HG03520 (cell line): ENCODE data around the gene FALEC.

Experiments
- ATAC-seq: cut with Tn5 transposase; IDR thresholded peaks from one replicate; pipeline ENCODE4 v1.9.1; 2021; ENCODE audit warnings: mild to moderate bottlenecking, moderate library complexity; ENCODE audit not compliant: unreplicated experiment

The FALEC gene

DNA sequence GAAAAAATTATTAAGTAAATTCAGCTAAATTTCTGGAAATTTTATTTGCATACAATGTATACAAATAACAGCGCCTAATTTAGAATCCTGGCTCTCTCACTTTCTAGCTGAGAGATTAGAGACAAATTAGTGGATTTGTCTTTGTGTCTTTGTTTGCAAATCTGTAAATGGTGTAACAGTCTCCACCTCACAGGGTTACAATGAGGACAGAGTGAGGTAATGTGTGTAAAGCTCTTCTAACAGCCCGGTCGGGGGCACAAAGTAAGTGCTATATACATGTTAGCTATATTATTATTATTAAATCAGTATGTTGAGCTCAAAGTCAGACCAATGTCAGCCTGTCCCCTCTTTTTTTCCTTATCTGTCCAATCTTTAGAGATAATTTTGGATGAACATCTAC is 28.7 kb downstream of the FALEC start:
- ATAC-seq, result no peak

DNA sequence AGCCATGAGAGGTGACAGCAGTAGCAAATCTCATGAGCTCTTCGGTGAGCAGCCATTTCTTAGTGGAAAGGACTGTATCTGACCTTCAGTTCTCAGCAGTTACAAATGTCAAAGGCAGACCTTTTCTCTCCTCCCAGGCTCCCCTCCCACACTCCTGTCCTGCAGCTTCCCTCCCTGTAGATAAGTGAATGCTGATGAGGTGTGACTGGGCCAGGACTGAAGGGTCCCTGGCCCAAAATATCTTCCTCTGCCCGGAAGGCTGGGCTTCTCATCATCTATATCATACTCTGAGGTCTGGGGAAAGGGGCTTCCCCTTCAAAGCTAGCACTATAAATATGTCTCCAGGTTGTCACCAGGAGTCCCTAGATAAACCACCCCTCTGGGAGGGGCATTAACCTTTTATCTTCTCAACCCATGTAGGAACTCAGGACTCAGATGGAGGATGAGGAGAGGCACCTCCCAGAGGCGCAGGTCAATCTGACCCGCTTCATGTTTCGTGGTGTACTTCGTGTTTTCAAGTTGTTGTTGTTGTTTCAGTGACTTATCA is 30.0 kb downstream of the FALEC start:
- no peak for ATAC-seq

DNA sequence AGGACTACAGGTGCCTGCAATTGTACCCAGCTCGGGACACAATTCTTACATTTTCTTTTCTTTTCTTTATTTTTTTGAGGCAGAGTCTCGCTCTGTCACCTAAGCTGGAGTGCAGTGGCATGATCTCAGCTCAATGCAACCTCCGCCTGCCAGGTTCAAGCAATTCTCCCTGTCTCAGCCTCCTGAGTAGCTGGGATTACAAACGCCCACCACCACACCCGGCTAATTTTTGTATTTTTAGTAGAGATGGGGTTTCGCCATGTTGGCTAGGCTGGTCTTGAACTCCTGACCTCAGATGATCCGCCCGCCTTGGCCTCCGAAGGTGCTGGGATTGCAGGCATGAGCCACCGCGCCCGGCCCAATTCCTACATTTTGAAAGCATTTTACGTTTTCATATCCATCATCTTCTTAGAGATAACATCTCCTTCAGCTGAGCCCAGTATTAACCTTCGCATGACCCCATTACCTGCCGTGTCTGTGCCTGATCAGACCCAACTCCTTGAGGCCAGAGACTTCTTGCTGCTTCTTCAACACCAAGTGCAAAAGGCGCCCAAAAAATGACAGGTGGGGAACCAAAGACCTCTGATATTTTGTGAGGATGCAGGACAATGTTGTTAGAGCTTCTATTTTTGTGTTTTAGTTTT is 30.9 kb downstream of the FALEC start:
- no peak for ATAC-seq

DNA sequence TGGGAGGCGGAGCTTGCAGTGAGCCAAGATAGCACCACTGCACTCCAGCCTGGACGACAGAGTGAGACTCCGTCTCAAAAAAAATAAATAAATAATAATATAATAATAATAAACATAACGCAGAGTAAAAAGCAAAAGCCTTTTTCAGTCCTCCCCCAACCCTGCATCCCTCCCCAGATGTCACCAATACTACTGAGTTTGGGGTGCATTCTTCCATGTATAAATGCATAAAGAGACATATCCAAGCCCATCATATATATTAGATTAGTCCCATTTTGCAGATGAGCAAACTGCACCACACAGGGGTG is 32.7 kb downstream of the FALEC start:
- no peak for ATAC-seq

DNA sequence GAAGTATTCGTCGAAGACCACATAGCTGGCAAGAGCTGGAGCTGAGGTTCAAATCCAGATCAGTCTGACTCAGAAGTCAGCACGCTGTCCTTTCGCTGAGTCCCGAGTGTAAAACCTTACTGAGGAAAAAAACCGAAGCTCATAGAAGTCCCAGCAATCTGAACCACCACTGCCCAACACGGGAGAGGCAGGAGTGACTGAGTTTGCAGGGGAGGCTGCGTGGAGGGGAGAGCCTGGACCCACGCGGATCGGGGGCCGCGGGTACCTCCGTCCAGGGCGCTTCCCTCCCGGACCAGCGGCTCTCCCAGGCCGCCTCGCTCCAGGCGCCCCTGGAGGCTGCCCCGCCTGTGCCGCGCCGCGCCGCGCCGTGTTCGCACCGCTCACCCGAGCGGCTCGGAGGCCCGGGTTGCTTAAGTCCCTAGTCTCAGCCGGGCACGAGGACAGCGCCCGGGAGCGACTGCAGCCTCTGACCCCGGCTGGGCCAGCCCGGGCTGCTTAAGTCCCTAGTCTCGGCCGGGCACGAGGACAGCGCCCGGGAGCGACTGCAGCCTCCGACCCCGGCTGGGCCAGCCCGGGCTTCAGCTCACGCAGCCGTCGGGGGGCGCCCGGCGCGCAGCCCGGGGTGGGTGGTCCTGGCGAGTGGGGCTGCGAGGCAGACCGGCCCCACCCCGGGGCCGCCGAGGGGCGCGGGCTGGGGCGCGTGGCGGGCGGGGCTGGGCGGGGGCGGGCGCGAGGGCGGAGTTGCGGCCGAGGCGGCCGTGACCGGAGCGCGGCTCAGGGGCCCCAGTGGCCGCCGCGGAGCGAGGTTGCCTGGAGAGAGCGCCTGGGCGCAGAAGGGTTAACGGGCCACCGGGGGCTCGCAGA is 33.3 kb downstream of the FALEC start, which contains the start of gene ADAMTSL4:
TSS of gene ADAMTSL4 (plus strand) at position 777 of the 864 bp plus-strand sequence. CDS start 2,881 bp downstream, outside the sequence.
- no peak for ATAC-seq

DNA sequence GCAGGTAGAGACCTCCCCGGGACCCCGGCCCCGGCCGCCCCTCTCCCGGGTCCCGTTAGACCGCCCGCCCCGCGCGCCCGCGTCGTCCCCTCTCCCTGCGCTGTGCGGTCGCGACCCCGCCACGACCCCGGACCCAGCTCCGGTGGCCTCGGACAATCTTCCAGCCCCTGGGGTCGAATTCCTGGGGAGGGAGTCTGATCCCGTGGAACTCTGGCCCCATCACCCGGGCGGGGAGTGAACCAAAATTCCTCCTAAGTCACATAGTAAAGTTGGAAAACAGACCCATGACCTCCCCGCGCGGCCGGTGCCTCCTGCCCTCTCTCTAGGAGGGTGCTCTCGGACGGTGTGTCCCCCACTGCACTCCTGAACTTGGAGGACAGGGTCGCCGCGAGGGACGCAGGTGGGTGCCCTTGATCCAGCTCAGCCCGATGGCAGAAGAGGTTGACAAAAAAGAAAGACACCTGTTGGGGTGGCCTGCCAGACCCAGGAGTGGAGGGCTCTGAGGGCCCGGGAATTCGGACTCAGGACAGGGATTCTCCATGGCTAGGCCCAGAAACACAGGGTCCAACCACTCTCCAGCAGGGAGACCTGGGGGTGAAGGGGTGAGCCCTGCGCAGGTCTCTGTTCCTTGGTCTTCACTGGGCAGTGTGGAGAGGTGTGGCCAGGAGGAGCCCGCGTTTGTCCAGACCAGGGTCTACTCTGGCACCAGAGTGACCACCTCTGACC is 34.1 kb downstream of the FALEC start:
- no peak for ATAC-seq

DNA sequence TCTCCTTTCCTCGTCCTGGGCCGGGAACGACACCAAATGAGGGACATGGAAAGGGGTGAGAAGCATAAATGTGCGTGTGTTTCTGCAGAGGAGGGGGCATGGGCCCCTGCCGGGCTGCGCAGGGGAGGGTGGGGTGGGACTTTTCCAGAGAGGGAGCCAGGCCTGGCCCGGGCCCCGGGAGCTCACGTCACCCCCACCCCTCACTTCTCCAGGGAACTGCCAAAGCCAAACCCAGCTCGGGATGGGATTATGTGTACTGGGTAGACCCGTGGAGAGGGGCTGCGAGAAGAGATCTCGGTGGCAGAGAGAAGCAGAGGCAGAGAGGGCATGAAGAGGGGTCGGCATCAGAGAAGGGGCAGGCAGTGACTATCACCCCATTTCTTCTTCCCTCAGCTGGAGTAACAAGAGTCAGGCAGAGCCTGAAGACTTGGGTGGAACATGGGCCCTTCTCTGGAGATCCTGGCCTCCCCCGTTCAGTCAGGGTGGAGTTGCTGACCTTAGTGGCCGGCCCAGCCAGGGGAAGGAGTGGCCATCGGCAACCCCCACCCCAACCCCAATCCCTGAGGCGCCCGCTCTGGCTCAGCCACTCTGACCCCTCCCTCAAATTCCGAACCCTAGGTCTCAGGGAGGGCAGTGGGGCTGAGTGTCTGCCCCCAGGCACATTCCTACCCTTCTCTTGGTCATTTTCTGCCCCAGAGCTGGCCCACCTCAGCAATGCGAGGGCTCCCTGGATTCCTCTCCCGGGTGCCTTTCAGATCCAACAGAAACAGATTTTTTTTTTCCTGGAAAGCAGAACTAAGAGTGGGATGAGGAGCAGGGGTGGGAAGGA is 34.9 kb downstream of the FALEC start:
- no peak for ATAC-seq

DNA sequence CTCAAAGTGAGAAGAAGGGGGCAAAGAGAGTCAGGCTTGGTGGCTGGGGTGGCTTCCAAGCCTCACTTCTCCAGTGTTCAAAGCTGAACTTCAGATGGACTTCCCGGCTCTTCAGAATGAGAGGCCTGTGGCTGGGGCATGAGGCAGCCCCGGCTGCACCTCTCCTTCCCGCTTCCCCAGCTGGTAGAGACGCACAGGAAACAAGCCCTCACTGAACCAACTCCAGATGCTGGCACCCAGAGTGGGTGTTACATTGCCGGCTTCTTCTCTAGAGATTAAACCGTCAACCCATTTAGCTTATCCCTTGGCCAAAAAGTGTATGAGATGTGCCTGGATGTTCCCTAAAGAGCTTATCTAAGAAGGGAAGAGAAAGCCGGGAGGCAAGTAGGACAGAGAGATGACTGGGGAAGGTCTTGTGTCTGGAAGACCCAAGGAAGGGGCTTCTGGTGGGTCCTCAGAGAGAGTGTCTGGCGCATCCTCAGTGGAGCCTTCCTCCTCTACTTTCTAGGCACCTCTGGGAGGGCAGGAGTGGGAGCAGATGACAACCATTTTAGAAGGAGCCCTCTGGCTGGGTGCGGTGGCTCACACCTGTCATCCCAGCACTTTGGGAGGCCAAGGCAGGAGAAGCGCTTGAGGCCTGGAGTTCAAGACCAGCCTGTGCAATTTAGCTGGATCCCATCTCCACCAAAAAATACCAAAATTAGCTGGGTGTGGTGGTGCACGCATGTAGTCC is 35.7 kb downstream of the FALEC start:
- no peak for ATAC-seq

DNA sequence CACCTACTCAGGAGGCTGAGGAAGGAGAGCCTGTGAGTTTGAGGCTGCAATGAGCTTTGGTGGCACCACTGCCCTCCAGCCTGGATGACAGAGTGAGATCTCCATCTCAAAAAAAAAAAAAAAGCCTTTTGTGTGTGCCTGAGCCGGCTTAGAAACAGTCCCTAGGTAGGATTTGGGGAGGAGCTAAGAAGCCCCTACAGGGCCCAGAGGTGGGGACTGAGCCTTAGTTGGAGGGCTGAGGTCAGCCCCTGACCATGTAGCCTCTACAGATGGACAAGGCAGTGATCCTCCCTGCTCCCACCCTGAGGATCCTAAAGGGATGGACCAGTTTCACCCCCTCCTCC is 36.2 kb downstream of the FALEC start:
- ATAC-seq, result no peak

DNA sequence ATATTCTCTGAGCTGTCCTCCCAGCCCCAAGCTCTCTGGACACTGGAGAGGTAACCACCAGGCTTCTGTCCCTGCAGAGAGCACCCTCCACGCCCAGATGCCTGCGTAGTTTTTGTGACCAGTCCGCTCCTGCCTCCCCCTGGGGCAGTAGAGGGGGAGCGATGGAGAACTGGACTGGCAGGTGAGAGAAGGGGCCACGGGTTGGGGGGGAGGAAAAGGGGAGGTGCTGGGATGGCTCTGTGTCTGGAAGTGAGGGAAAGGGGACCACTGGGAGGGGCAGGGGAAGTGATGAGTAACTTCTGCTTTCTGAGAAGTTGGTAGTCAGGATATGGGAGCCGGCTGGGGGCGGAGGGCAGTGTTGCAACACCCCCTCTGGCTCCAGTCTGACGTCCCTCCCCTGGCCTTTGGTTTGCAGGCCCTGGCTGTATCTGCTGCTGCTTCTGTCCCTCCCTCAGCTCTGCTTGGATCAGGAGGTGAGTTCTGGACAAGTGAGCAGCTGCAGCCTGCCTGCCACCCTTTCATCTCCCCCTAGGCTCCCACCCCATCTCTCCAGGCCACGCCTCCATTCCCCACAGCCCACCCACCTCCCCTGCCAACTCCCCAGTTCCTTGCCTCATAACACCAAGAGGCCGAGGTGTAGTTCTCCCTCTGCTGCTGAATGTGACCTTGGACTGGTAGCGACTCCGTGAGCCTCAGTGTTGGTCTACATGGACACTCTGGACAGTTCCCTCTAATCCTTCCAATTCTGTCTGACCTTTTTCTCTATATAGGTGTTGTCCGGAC is 36.8 kb downstream of the FALEC start:
- no peak for ATAC-seq

DNA sequence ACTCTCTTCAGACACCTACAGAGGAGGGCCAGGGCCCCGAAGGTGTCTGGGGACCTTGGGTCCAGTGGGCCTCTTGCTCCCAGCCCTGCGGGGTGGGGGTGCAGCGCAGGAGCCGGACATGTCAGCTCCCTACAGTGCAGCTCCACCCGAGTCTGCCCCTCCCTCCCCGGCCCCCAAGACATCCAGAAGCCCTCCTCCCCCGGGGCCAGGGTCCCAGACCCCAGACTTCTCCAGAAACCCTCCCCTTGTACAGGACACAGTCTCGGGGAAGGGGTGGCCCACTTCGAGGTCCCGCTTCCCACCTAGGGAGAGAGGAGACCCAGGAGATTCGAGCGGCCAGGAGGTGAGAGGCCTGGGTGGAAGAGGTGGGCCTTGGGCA is 37.3 kb downstream of the FALEC start:
- no peak for ATAC-seq

DNA sequence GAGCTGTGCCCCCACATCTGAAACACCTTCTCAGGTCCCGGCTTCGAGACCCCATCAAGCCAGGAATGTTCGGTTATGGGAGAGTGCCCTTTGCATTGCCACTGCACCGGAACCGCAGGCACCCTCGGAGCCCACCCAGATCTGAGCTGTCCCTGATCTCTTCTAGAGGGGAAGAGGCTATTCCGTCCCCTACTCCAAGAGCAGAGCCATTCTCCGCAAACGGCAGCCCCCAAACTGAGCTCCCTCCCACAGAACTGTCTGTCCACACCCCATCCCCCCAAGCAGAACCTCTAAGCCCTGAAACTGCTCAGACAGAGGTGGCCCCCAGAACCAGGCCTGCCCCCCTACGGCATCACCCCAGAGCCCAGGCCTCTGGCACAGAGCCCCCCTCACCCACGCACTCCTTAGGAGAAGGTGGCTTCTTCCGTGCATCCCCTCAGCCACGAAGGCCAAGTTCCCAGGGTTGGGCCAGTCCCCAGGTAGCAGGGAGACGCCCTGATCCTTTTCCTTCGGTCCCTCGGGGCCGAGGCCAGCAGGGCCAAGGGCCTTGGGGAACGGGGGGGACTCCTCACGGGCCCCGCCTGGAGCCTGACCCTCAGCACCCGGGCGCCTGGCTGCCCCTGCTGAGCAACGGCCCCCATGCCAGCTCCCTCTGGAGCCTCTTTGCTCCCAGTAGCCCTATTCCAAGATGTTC is 38.0 kb downstream of the FALEC start:
- ATAC-seq, result no peak

DNA sequence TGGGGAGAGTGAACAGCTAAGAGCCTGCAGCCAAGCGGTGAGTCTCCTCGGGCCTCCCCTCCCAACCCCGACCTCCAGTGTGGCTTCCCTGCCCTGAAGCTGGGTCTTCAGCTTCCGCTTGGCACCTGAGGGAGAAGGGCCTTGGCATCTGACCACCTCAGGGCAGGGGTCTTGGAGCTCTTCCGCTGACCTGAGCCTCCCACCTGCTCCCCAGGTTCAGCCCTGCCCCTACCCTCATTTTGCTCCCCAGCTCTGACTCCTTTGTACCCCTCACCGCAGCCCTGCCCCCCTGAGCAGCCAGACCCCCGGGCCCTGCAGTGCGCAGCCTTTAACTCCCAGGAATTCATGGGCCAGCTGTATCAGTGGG is 38.5 kb downstream of the FALEC start:
- no peak for ATAC-seq

DNA sequence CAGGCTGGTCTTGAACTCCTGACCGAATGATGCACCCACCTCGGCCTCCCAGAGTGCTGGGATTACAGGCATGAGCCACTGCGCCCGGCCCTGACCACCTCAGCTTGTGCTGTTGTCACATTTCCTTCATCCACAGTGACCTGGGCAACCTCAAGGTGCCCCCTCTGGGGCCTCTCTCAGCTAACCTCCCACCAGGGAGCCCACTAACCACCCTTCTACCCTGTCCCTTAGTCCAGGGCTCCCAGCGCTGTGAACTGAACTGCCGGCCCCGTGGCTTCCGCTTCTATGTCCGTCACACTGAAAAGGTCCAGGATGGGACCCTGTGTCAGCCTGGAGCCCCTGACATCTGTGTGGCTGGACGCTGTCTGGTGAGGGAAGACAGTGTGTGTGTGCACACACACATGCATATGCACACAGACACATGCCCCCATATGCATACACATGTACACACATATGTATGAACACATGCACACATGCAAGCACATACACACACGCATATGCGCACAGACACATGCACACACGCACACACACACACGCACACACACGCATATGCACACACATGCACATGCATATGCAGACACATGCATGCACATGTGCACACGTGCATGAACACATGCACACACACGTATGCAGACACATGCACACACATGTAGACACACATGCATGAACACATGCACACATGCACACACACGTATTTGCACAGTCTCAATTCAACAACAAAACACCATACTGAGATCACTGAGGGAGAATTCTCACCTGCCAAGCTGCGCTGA is 39.8 kb downstream of the FALEC start:
- ATAC-seq, result no peak

DNA sequence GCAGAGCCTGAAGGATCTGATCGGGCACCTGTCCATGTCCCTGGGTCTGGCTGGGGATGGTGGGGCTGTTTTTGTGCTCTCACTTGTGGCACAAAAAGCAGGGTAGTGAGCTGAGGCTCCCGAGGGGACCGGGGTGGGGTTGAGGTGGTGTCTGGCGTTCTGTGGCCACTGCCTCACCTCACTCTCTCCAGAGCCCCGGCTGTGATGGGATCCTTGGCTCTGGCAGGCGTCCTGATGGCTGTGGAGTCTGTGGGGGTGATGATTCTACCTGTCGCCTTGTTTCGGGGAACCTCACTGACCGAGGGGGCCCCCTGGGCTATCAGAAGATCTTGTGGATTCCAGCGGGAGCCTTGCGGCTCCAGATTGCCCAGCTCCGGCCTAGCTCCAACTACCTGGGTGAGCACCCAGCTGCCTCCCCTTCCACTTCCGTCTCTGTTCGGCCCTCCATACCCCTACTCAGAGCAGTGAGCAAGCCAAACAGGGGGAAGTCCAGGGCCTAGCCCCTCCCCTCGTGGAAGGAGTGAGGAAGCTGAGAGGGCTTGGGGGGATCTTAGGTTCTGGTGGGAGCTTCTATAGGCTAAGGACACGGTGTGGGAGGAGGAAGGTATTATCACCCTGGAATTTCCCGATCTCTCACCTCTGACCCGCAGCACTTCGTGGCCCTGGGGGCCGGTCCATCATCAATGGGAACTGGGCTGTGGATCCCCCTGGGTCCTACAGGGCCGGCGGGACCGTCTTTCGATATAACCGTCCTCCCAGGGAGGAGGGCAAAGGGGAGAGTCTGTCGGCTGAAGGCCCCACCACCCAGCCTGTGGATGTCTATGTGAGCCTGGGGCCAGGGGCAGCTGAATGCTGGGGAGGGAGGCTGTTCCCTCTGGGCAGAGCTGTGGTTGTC is 40.7 kb downstream of the FALEC start:
- no peak for ATAC-seq

DNA sequence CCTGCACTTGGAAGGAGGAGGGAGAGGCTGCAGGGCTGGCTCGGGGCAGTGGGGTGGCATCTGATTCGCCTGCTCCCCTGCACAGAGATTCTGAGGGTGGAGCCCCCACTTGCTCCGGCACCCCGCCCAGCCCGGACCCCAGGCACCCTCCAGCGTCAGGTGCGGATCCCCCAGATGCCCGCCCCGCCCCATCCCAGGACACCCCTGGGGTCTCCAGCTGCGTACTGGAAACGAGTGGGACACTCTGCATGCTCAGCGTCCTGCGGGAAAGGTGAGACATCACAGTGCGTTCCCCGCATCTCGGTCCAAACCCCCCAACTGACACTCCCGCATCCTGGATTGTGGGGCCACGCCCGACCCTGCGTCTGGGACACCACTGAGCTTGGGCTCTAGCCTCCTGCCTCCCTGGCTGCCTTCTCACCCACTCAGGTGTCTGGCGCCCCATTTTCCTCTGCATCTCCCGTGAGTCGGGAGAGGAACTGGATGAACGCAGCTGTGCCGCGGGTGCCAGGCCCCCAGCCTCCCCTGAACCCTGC is 41.6 kb downstream of the FALEC start:
- no peak for ATAC-seq

DNA sequence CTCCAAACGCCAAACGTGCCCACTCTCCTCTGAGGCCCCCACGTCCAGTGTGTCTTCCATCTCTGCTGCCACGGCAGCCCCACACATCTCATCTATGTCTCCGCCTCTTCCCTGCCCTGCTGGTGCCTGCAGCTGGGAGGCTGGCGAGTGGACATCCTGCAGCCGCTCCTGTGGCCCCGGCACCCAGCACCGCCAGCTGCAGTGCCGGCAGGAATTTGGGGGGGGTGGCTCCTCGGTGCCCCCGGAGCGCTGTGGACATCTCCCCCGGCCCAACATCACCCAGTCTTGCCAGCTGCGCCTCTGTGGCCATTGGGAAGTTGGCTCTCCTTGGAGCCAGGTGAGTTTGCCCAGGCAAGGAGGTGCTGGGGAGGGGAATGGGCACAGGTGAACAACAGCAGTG is 42.3 kb downstream of the FALEC start:
- ATAC-seq, result no peak
